Type B pancreatic cell (in vitro differentiated cells): ENCODE data around the gene BBS9. TPM values are rescaled to one million over a fixed set of nuclear protein-coding genes. Genes with fewer than 3 reads are reported as not detected.

Source experiments
- DNase-seq: peaks from one replicate; pipeline ENCODE4 v3.0.0; 2021; ENCODE audit warnings: mixed read lengths; ENCODE audit not compliant: unreplicated experiment; ENCODE audit errors: extremely low spot score
- H3K27ac Mint-ChIP-seq: 2 replicates; pipeline ENCODE4 v1.8.0; 2021; ENCODE audit warnings: mild to moderate bottlenecking, mixed read lengths
- H3K27me3 Mint-ChIP-seq: 2 replicates; pipeline ENCODE4 v1.8.0; 2021; ENCODE audit warnings: mixed read lengths
- H3K36me3 Mint-ChIP-seq: 2 replicates; pipeline ENCODE4 v1.8.0; 2021; ENCODE audit warnings: mixed read lengths
- H3K4me1 Mint-ChIP-seq: one replicate; pipeline ENCODE4 v1.8.0; 2021; ENCODE audit warnings: mixed read lengths; ENCODE audit not compliant: unreplicated experiment
- H3K4me3 Mint-ChIP-seq: 2 replicates; pipeline ENCODE4 v1.8.0; 2021; ENCODE audit warnings: mild to moderate bottlenecking, mixed read lengths
- H3K9me3 Mint-ChIP-seq: 2 replicates; pipeline ENCODE4 v1.8.0; 2021; ENCODE audit warnings: mixed read lengths
- CTCF ChIP-seq: fragments of 200-600 bp; sonication (generic); conservative IDR thresholded peaks from 2 replicates; pipeline ENCODE4 v1.5.0; 2021; ENCODE audit warnings: antibody characterized with exemption, mild to moderate bottlenecking
- total RNA-seq: library from RNA; stranded (reverse); gene quantifications from 2 replicates; pipeline ENCODE4 v1.2.1, GENCODE V29; 2021; ENCODE audit warnings: low replicate concordance

BBS9 gene
- total RNA-seq, 1 donor from 2014 or later, result 19.7 TPM

GRCh38 chr7:33593611-33594010 lies 464.2 kb downstream of the BBS9 start:
- no peak overlapping the region for H3K4me3 Mint-ChIP-seq
- no peaks in the 10 kb centered on the region for H3K27me3 Mint-ChIP-seq
- H3K36me3 Mint-ChIP-seq, result no peaks in the 10 kb centered on the region

GRCh38 chr7:33596686-33597085 lies 467.3 kb downstream of the BBS9 start:
- H3K9me3 Mint-ChIP-seq, result no peaks in the 10 kb centered on the region

More at GRCh38 chr7:33593611-33594010, 464.2 kb downstream of the BBS9 start:
- DNase-seq, result no peak
- Mint-ChIP-seq H3K9me3 (no peaks in the 10 kb centered on the region), H3K27ac (no peak overlapping the region), H3K4me1 (peaks cover 15% of the 10 kb centered on the region)
- no peak for TF ChIP-seq CTCF

GRCh38 chr7:33597181-33597580 lies 467.8 kb downstream of the BBS9 start:
- peaks cover 12% of the 10 kb centered on the region for H3K4me1 Mint-ChIP-seq
- H3K4me3 Mint-ChIP-seq, result no peak overlapping the region
- H3K9me3 Mint-ChIP-seq, result no peaks in the 10 kb centered on the region
- H3K36me3 Mint-ChIP-seq, result no peaks in the 10 kb centered on the region
- no peak for TF ChIP-seq CTCF
- DNase-seq, result no peak
- H3K27me3 Mint-ChIP-seq, result no peaks in the 10 kb centered on the region
- H3K27ac Mint-ChIP-seq, result no peak overlapping the region

More at GRCh38 chr7:33596686-33597085, 467.3 kb downstream of the BBS9 start:
- no peaks in the 10 kb centered on the region for H3K36me3 Mint-ChIP-seq
- no peak for DNase-seq
- TF ChIP-seq CTCF, result no peak
- no peak overlapping the region for H3K4me3 Mint-ChIP-seq
- H3K27me3 Mint-ChIP-seq, result no peaks in the 10 kb centered on the region
- H3K4me1 Mint-ChIP-seq, result peaks cover 12% of the 10 kb centered on the region
- no peak overlapping the region for H3K27ac Mint-ChIP-seq

- Mint-ChIP-seq H3K36me3 (no peaks in the 10 kb centered on the region), H3K27me3 (no peaks in the 10 kb centered on the region), H3K9me3 (no peaks in the 10 kb centered on the region), H3K4me1 (peaks cover 5% of the 10 kb centered on the region), H3K4me3 (no peak overlapping the region), H3K27ac (no peak overlapping the region)
- no peak for DNase-seq
- no peak for TF ChIP-seq CTCF
These were observed 471.7 kb downstream of the BBS9 start for GRCh38 chr7:33601101-33601500.

DNA sequence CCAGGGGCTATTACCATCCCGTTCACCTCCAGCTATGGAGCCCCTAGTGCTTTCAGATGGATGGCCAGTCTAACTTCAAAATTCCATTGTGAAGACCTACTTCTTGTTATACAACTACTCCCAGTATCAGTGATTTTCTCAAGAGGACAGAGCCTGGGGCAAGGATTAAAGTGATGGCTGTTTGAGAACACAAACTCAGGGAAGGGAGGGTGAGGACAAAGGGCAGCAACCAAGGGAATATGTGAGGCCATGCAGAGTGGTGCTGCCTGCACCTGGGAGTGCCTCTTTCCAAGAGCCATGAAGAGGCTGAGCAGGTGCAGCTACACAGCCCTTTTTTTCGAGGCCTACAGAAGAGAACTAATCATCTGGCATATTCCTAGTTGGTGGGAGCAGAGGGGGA lies 472.5 kb downstream of the BBS9 start:
- H3K4me1 Mint-ChIP-seq, result peaks cover 5% of the 10 kb centered on the region

More for the DNA sequence above, 472.5 kb downstream of the BBS9 start:
- Mint-ChIP-seq H3K27me3 (no peaks in the 10 kb centered on the region), H3K4me3 (no peak overlapping the region), H3K36me3 (no peaks in the 10 kb centered on the region), H3K27ac (peak overlapping the region; percentile 7), H3K9me3 (no peaks in the 10 kb centered on the region)
- no peak for DNase-seq
- no peak for TF ChIP-seq CTCF
